DND-41 (cell line): ENCODE measurements around the gene CCS.

Source experiments
- CTCF ChIP-seq: IDR thresholded peaks from 2 replicates; pipeline ENCODE4 v1.5.1; 2012; ENCODE audit warnings: borderline replicate concordance, low read length, moderate library complexity, mild to moderate bottlenecking; ENCODE audit not compliant: poor library complexity, severe bottlenecking; ENCODE audit errors: extremely low read depth
- EZH2 ChIP-seq: IDR thresholded peaks from 3 replicates; pipeline ENCODE4 v1.6.1; 2012; ENCODE audit warnings: borderline replicate concordance, low read depth, mild to moderate bottlenecking, moderate library complexity, low read length, inconsistent platforms; ENCODE audit not compliant: severe bottlenecking

GRCh38 chr11:66619080-66619554 lies 26.1 kb downstream of the CCS start:
- no peak for TF ChIP-seq EZH2
- TF ChIP-seq CTCF, result no peak
